Thyroid gland (tissue), 4 donors: Measurements from ENCODE around the gene ENDOU. TPM values are rescaled to one million over a fixed set of nuclear protein-coding genes. Genes with fewer than 3 reads are reported as not detected.

Experiments
- DNase-seq, 2 donors: peaks; one replicate each; pipeline ENCODE4 v3.0.0-alpha.2; 2019
- H3K27ac ChIP-seq, 3 donors: fragments of 200-600 bp; sonication (generic); 1 replicate in 2 of 3; 2 replicates in 1 of 3; pipeline ENCODE4 v1.5.1; 2016 to 2019; ENCODE audit warnings: mild to moderate bottlenecking in 1 of 3, moderate library complexity in 1 of 3
- H3K27me3 ChIP-seq: fragments of 200-600 bp; sonication (generic); one replicate; pipeline ENCODE4 v1.5.1; 2019
- H3K36me3 ChIP-seq, 2 donors: fragments of 200-600 bp; sonication (generic); one replicate each; pipeline ENCODE4 v1.5.1; 2016 to 2019
- H3K4me1 ChIP-seq, 2 donors: fragments of 200-600 bp; sonication (generic); one replicate each; pipeline ENCODE4 v1.5.1; 2017 to 2019
- H3K4me3 ChIP-seq, 3 donors: fragments of 200-600 bp; sonication (generic); replicated peaks in 1 of 3; 1 replicate in 2 of 3; 2 replicates in 1 of 3; pipeline ENCODE4 v1.5.1; 2016; ENCODE audit warnings: mild to moderate bottlenecking in 1 of 3
- H3K9me3 ChIP-seq: fragments of 200-600 bp; sonication (generic); one replicate; pipeline ENCODE4 v1.5.1; 2017
- CTCF ChIP-seq, 6 experiments: fragments of 200-600 bp in 3 of 6; fragments of 450-650 bp in 3 of 6; sonication (generic) in 3 of 6; IDR thresholded peaks; one replicate each; pipeline ENCODE4 v1.5.1; 2016 to 2019; ENCODE audit warnings: antibody characterized with exemption in 6 of 6, mild to moderate bottlenecking in 2 of 6, inconsistent platforms in 1 of 6, moderate library complexity in 1 of 6
- POLR2A ChIP-seq, 2 donors: fragments of 450-650 bp; IDR thresholded peaks; one replicate each; pipeline ENCODE4 v1.6.1; 2017; ENCODE audit warnings: antibody characterized with exemption in 2 of 2, mild to moderate bottlenecking in 2 of 2, moderate library complexity in 1 of 2
- WGBS, 2 donors: methylation state at CpG; one replicate each; pipeline ENCODE4 v1.1.5; 2017; 5-methylcytosine and 5-hydroxymethylcytosine counted together
- intact Hi-C: fragments of 100-400 bp; cut with DNase I; formaldehyde crosslinking; loops from one replicate; pipeline ENCODE4 v1.15.1; 2023
- total RNA-seq, 4 donors: library from RNA; depleted of rRNA; stranded (reverse); fragments of >200 nt; gene quantifications; one replicate each; pipeline ENCODE4 v1.2.3, GENCODE V29; 2016

Gene ENDOU
- total RNA-seq, 4 donors from 2014 or later: 0.11 to 1.9 (median 1.2) TPM

DNA sequence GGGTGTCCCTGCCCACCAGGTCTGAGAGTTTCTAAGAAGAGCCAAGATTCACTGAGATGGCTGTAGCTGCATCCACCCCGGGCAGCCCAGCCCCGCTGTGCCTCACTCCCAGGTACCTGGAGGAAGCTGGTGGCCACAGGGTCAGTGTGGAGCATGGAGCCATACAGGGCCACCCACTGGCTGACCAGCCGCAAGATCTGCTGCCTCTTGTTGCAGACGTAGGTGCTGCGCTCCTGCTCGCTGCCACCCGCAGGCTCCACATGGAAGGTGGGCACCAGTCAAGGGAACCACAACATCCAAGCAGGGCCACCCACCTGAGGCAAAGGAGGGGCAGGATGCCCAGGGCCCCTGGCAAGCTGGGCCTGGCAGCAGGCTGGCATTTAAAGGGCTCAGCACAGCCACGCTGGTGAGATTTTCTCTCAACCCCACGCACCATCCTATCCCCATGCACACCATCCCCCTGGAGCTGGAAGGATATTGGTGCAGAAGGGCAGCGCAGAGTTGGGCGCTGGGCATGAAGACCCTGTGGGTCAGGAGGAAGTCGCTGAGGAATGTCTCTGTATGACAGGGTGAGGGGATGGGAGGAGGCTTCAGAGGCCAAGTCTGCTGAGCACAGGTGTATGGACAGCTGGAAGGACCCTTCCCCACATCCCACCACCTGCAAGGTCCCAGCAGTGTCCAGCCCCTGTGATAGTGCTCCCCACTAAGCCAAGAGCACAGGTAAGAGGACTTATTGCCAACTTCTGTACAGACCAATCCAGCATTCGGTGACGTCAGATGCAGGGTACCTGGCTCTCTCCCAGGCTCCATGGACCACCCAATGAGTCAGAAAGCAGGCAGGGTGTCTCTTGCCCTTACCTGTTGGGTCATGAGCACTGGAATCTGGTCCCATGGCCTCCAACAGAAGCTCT lies 22.6 kb upstream of the ENDOU start:
- peaks cover 45 to 53% of the 10 kb centered on the region in 2 donors for H3K36me3 ChIP-seq
- no peaks in the 10 kb centered on the region for H3K27me3 ChIP-seq
- TF ChIP-seq CTCF (IDR thresholded peaks at IDR 0.05): no peak
- TF ChIP-seq POLR2A (IDR thresholded peaks at IDR 0.05): no peak
- no peak for DNase-seq
- 82 to 96% methylated on average over 11 to 12 of the region's 14 CpGs for WGBS, 2 donors
- H3K4me3 ChIP-seq: no peak overlapping the region
- intact Hi-C loops: no loop called here
- no peak overlapping the region for H3K27ac ChIP-seq
- H3K4me1 ChIP-seq: peaks cover 21 to 37% of the 10 kb centered on the region in 2 donors
- no peaks in the 10 kb centered on the region for H3K9me3 ChIP-seq

DNA sequence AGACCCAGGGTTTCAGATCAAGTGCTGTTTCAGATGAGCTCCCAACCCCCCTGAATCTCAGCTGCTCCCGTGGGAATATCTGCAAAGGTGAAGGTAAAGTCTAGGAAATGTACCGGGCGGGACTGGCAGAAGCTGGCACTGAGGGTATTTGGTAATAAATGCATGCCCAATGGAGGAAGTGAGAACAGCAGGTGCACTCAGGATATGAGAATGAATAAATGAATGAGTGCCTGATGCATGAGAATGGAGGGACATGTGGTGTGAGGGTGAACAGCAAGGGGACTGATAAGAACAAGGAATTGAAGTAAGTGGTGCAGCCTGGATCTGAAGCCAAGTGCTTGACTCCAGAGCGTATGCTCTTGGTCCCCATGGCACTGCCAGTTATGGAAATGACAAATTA lies 21.8 kb upstream of the ENDOU start:
- WGBS, 2 donors: 86 to 92% methylated on average over 4 of the region's 4 CpGs
- no peak for DNase-seq
- Histone ChIP-seq H3K36me3 (peaks cover 45 to 53% of the 10 kb centered on the region in 2 donors), H3K27me3 (no peaks in the 10 kb centered on the region), H3K4me3 (no peak overlapping the region), H3K9me3 (no peaks in the 10 kb centered on the region), H3K27ac (peak overlapping the region in 1 of 3 donors; percentile 53), H3K4me1 (peaks cover 15 to 30% of the 10 kb centered on the region in 2 donors)
- TF ChIP-seq POLR2A (IDR thresholded peaks at IDR 0.05) (no peak), CTCF (IDR thresholded peaks at IDR 0.05) (no peak)
- intact Hi-C loops: no loop called here

DNA sequence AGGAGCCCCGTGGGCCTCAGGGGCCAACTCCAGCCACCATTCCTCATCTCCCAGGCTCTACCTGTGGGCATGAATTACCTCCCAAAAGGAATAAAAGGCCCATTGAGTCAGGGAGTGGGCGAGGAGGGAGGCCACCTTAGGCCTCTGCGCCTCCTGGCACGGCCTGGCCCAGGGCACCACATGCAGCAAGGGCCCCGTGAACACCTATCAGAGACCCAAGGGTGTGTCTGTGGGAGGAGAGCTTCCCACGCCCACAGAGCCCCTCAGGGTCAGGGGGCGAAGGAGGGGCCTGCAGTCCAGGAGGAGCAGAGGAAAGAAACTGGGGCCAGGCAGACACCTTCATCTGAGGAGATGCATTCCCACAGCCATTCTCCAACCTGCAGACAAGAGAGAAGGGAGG lies 21.2 kb upstream of the ENDOU start:
- DNase-seq: no peak
- Histone ChIP-seq H3K4me3 (no peak overlapping the region), H3K36me3 (peaks cover 45 to 51% of the 10 kb centered on the region in 2 donors), H3K9me3 (no peaks in the 10 kb centered on the region), H3K4me1 (peaks cover 18 to 33% of the 10 kb centered on the region in 2 donors), H3K27me3 (no peaks in the 10 kb centered on the region), H3K27ac (peak overlapping the region in 2 of 3 donors; percentile 53 to 71)
- 89 to 94% methylated on average over 1 to 6 of the region's 7 CpGs for WGBS, 2 donors
- TF ChIP-seq CTCF (IDR thresholded peaks at IDR 0.05) (no peak), POLR2A (IDR thresholded peaks at IDR 0.05) (no peak)
- intact Hi-C loops: no loop called here

DNA sequence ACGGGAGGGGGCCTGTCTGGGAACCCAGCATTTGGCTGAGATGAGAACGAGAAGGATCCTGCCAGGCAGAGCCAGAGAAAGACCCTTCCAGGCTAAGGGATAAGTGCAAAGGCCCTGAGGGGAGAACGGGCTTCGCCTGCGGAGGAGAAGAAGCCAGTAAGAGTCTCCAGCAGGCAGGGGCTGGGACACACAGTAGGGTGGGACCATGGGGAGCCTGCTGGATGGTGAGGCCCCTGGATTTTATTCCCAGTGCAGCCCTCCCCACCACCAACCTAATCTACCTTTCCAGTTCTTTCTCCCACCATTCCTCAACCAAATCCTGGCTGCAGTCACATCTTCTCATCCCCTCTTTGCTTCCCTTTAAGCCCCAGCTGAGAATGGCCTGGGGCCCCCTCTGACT lies 20.8 kb upstream of the ENDOU start:
- intact Hi-C loops: no loop called here
- 77 to 84% methylated on average over 5 of the region's 5 CpGs for WGBS, 2 donors
- H3K27me3 ChIP-seq: no peaks in the 10 kb centered on the region
- peak overlapping the region; percentile 53 to 75 (median 71) for H3K27ac ChIP-seq
- TF ChIP-seq POLR2A (IDR thresholded peaks at IDR 0.05): no peak
- no peak for TF ChIP-seq CTCF (IDR thresholded peaks at IDR 0.05)
- DNase-seq: no peak
- H3K4me1 ChIP-seq: peaks cover 23 to 38% of the 10 kb centered on the region in 2 donors
- H3K4me3 ChIP-seq: no peak overlapping the region
- H3K36me3 ChIP-seq: peaks cover 45 to 46% of the 10 kb centered on the region in 2 donors
- H3K9me3 ChIP-seq: no peaks in the 10 kb centered on the region

- intact Hi-C loops: no loop called here
- peak; percentile 81 to 84 for DNase-seq
- 35 to 45% methylated on average over 16 of the region's 16 CpGs for WGBS, 2 donors
- no peaks in the 10 kb centered on the region for H3K9me3 ChIP-seq
- TF ChIP-seq CTCF (IDR thresholded peaks at IDR 0.05) (no peak), POLR2A (IDR thresholded peaks at IDR 0.05) (no peak)
- H3K36me3 ChIP-seq: peaks cover 41% of the 10 kb centered on the region in 2 donors
- no peaks in the 10 kb centered on the region for H3K27me3 ChIP-seq
- peak overlapping the region; percentile 53 to 78 (median 71) for H3K27ac ChIP-seq
- H3K4me1 ChIP-seq: peaks cover 28 to 43% of the 10 kb centered on the region in 2 donors
- no peak overlapping the region for H3K4me3 ChIP-seq
Measured at GRCh38 chr12:47745485-47746041, 20.3 kb upstream of the ENDOU start.
